ENCODE data around the gene PXMP4. TPM values are rescaled to one million over a fixed set of nuclear protein-coding genes. Genes with fewer than 3 reads are reported as not detected.

The PXMP4 gene
- total and polyA plus RNA-seq, 3 experiments from 2014 or later, result 8.4 to 23.6 (median 9.1) TPM

- Mint-ChIP-seq H3K27ac (peak overlapping the region in 7 of 8 donors; percentile 21 to 84 (median 57)), H3K36me3 (peaks cover 0 to 5% (median 0%) of the 10 kb centered on the region in 3 donors), H3K4me3 (peak overlapping the region; percentile 69 to 94 (median 80)), H3K4me1 (peaks cover 29 to 53% (median 40%) of the 10 kb centered on the region in 3 donors), H3K9me3 (no peaks in the 10 kb centered on the region), H3K27me3 (no peaks in the 10 kb centered on the region)
- H3K27ac ChIP-seq (ENCODE audit: low read depth, low read length), result no peak overlapping the region
- H3K27me3 ChIP-seq (ENCODE audit: insufficient read depth, low read length, poor library complexity, severe bottlenecking), result no peaks in the 10 kb centered on the region
- H3K36me3 ChIP-seq (ENCODE audit: insufficient read depth, low read length), result no peaks in the 10 kb centered on the region
- peaks cover 30% of the 10 kb centered on the region for H3K4me1 ChIP-seq (ENCODE audit: insufficient read depth, low read length)
- CTCF ChIA-PET, result interaction anchor here (0.7 to 7.2 kb wide), 43 partner anchors 8 to 409 kb away, joined by 3 to 103 read pairs (median 4); partner anchors contain the start of genes CBFA2T2, CDK5RAP1, E2F1 and PXMP4
- POLR2A ChIA-PET, result interaction anchor here (0.6 to 4.4 kb wide), 10 partner anchors 11 to 877 kb away, joined by 3 to 24 read pairs (median 5); partner anchors contain the start of genes CBFA2T2, SNTA1 and ZNF341
- peak; percentile 71 to 82 (median 76) for DNase-seq
- peak overlapping the region; percentile 77 for H3K4me3 ChIP-seq (ENCODE audit: low read length)
- H3K9me3 ChIP-seq (ENCODE audit: low read length), result no peaks in the 10 kb centered on the region
Measured at GRCh38 chr20:33667676-33668465, 52.2 kb downstream of the PXMP4 start.

- Histone ChIP-seq H3K9me3 (ENCODE audit: low read length) (no peaks in the 10 kb centered on the region), H3K27me3 (ENCODE audit: insufficient read depth, low read length, poor library complexity, severe bottlenecking) (no peaks in the 10 kb centered on the region), H3K27ac (ENCODE audit: low read depth, low read length) (peak overlapping the region; percentile 43), H3K4me3 (ENCODE audit: low read length) (peak overlapping the region; percentile 77), H3K36me3 (ENCODE audit: insufficient read depth, low read length) (no peaks in the 10 kb centered on the region), H3K4me1 (ENCODE audit: insufficient read depth, low read length) (peaks cover 33% of the 10 kb centered on the region)
- Mint-ChIP-seq H3K36me3 (peaks cover 0 to 5% (median 0%) of the 10 kb centered on the region in 3 donors), H3K4me1 (peaks cover 32 to 50% (median 41%) of the 10 kb centered on the region in 3 donors), H3K27me3 (no peaks in the 10 kb centered on the region), H3K27ac (peak overlapping the region in 5 of 8 donors; percentile 15 to 75 (median 45)), H3K9me3 (no peaks in the 10 kb centered on the region), H3K4me3 (peak overlapping the region; percentile 69 to 94 (median 80))
- POLR2A ChIA-PET, result interaction anchor here (0.7 to 4.4 kb wide), 11 partner anchors 11 to 224 kb away, joined by 3 to 24 read pairs (median 5); partner anchors contain the start of genes CBFA2T2, SNTA1 and ZNF341
- DNase-seq, result peak; percentile 34 to 72 (median 41)
- CTCF ChIA-PET, result interaction anchor here (0.6 to 7.2 kb wide), 37 partner anchors 7 to 266 kb away, joined by 3 to 103 read pairs (median 4); partner anchors contain the start of genes CBFA2T2, CDK5RAP1, E2F1 and PXMP4
Measured at GRCh38 chr20:33667245-33667675, 52.9 kb downstream of the PXMP4 start.

GRCh38 chr20:33666293-33667244, 53.5 kb downstream of the PXMP4 start, which contains the start of gene ACTL10:
TSS of gene ACTL10 (plus strand) at chr20:33666943. CDS start at chr20:33667498, 555 bp downstream.
- H3K4me1 Mint-ChIP-seq, result peaks cover 34 to 54% (median 37%) of the 10 kb centered on the region in 3 donors
- peaks cover 0 to 5% (median 0%) of the 10 kb centered on the region in 3 donors for H3K36me3 Mint-ChIP-seq
- no peaks in the 10 kb centered on the region for H3K9me3 Mint-ChIP-seq
- H3K27ac Mint-ChIP-seq, result peak within 1 kb of the TSS; percentile 90 to 97 (median 94)
- ChIA-PET CTCF (interaction anchor here (0.6 to 7.2 kb wide), 25 partner anchors 8 to 265 kb away, joined by 3 to 103 read pairs (median 5); partner anchors contain the start of genes CBFA2T2, CDK5RAP1, E2F1 and ZNF341), POLR2A (interaction anchor here (0.5 to 4.4 kb wide), 10 partner anchors 12 to 223 kb away, joined by 3 to 24 read pairs (median 4); partner anchors contain the start of genes CBFA2T2, SNTA1 and ZNF341)
- H3K36me3 ChIP-seq (ENCODE audit: insufficient read depth, low read length), result no peaks in the 10 kb centered on the region
- H3K27me3 Mint-ChIP-seq, result no peaks in the 10 kb centered on the region
- peak; percentile 52 to 88 (median 72) for DNase-seq
- no peaks in the 10 kb centered on the region for H3K9me3 ChIP-seq (ENCODE audit: low read length)
- H3K4me1 ChIP-seq (ENCODE audit: insufficient read depth, low read length), result peaks cover 33% of the 10 kb centered on the region
- peak within 1 kb of the TSS; percentile 43 for H3K27ac ChIP-seq (ENCODE audit: low read depth, low read length)
- H3K4me3 ChIP-seq (ENCODE audit: low read length), result peak within 1 kb of the TSS; percentile 77
- H3K4me3 Mint-ChIP-seq, result peak within 1 kb of the TSS; percentile 88 to 96 (median 94)
- H3K27me3 ChIP-seq (ENCODE audit: insufficient read depth, low read length, poor library complexity, severe bottlenecking), result no peaks in the 10 kb centered on the region

- Histone ChIP-seq H3K36me3 (ENCODE audit: insufficient read depth, low read length) (no peaks in the 10 kb centered on the region), H3K4me1 (ENCODE audit: insufficient read depth, low read length) (peaks cover 33% of the 10 kb centered on the region), H3K27me3 (ENCODE audit: insufficient read depth, low read length, poor library complexity, severe bottlenecking) (no peaks in the 10 kb centered on the region), H3K9me3 (ENCODE audit: low read length) (no peaks in the 10 kb centered on the region), H3K4me3 (ENCODE audit: low read length) (no peak overlapping the region), H3K27ac (ENCODE audit: low read depth, low read length) (peak overlapping the region; percentile 89)
- H3K27ac Mint-ChIP-seq, result peak overlapping the region; percentile 89 to 97 (median 94)
- ChIA-PET POLR2A (interaction anchor here (1.1 to 2.8 kb wide), 3 partner anchors 175 to 448 kb away, joined by 3 to 16 read pairs (median 7); partner anchors contain the start of genes CBFA2T2, EIF2S2 and SNTA1), CTCF (interaction anchor here (0.7 to 7.2 kb wide), 9 partner anchors 12 to 222 kb away, joined by 3 to 87 read pairs (median 5); partner anchors contain the start of genes CBFA2T2 and SNTA1)
- no peaks in the 10 kb centered on the region for H3K9me3 Mint-ChIP-seq
- peak overlapping the region; percentile 81 to 93 (median 85) for H3K4me3 Mint-ChIP-seq
- H3K36me3 Mint-ChIP-seq, result peaks cover 0 to 5% (median 0%) of the 10 kb centered on the region in 3 donors
- no peaks in the 10 kb centered on the region for H3K27me3 Mint-ChIP-seq
- no peak for DNase-seq
- H3K4me1 Mint-ChIP-seq, result peaks cover 34 to 54% (median 37%) of the 10 kb centered on the region in 3 donors
Measured at GRCh38 chr20:33664762-33665144, 55.4 kb downstream of the PXMP4 start.

GRCh38 chr20:33664085-33664761, 55.9 kb downstream of the PXMP4 start:
- Mint-ChIP-seq H3K4me1 (peaks cover 34 to 54% (median 37%) of the 10 kb centered on the region in 3 donors), H3K27ac (peak overlapping the region; percentile 89 to 98 (median 94)), H3K27me3 (no peaks in the 10 kb centered on the region), H3K36me3 (peaks cover 0 to 5% (median 0%) of the 10 kb centered on the region in 3 donors), H3K9me3 (no peaks in the 10 kb centered on the region), H3K4me3 (peak overlapping the region; percentile 81 to 93 (median 85))
- Histone ChIP-seq H3K36me3 (ENCODE audit: insufficient read depth, low read length) (no peaks in the 10 kb centered on the region), H3K27me3 (ENCODE audit: insufficient read depth, low read length, poor library complexity, severe bottlenecking) (no peaks in the 10 kb centered on the region), H3K4me1 (ENCODE audit: insufficient read depth, low read length) (peaks cover 33% of the 10 kb centered on the region), H3K9me3 (ENCODE audit: low read length) (no peaks in the 10 kb centered on the region), H3K27ac (ENCODE audit: low read depth, low read length) (peak overlapping the region; percentile 89), H3K4me3 (ENCODE audit: low read length) (peak overlapping the region; percentile 73)
- CTCF ChIA-PET, result interaction anchor here (0.7 to 7.2 kb wide), 10 partner anchors 12 to 221 kb away, joined by 3 to 87 read pairs (median 4); partner anchors contain the start of genes CBFA2T2 and SNTA1
- DNase-seq, result no peak
- POLR2A ChIA-PET, result interaction anchor here (0.6 to 2.8 kb wide), 7 partner anchors 10 to 307 kb away, joined by 3 to 16 read pairs (median 4); partner anchors contain the start of genes CBFA2T2, PXMP4 and SNTA1

GRCh38 chr20:33663161-33664084, 56.7 kb downstream of the PXMP4 start:
- no peaks in the 10 kb centered on the region for H3K9me3 Mint-ChIP-seq
- Histone ChIP-seq H3K36me3 (ENCODE audit: insufficient read depth, low read length) (no peaks in the 10 kb centered on the region), H3K27ac (ENCODE audit: low read depth, low read length) (peak overlapping the region; percentile 89), H3K4me3 (ENCODE audit: low read length) (peak overlapping the region; percentile 73), H3K9me3 (ENCODE audit: low read length) (no peaks in the 10 kb centered on the region), H3K4me1 (ENCODE audit: insufficient read depth, low read length) (peaks cover 30% of the 10 kb centered on the region), H3K27me3 (ENCODE audit: insufficient read depth, low read length, poor library complexity, severe bottlenecking) (no peaks in the 10 kb centered on the region)
- peaks cover 34 to 48% (median 36%) of the 10 kb centered on the region in 3 donors for H3K4me1 Mint-ChIP-seq
- DNase-seq, result peak; percentile 77 to 89 (median 78)
- POLR2A ChIA-PET, result interaction anchor here (0.5 to 2.8 kb wide), 13 partner anchors 9 to 449 kb away, joined by 3 to 16 read pairs (median 4); partner anchors contain the start of genes CBFA2T2, EIF2S2, PXMP4 and RALY
- no peaks in the 10 kb centered on the region for H3K27me3 Mint-ChIP-seq
- peak overlapping the region; percentile 89 to 98 (median 94) for H3K27ac Mint-ChIP-seq
- H3K4me3 Mint-ChIP-seq, result peak overlapping the region; percentile 81 to 93 (median 85)
- peaks cover 0 to 9% (median 0%) of the 10 kb centered on the region in 3 donors for H3K36me3 Mint-ChIP-seq
- CTCF ChIA-PET, result interaction anchor here (1.2 to 7.2 kb wide), 7 partner anchors 11 to 206 kb away, joined by 3 to 87 read pairs (median 5); no protein-coding TSS in a partner anchor
